Measurements from ENCODE around the gene PRDM16.

The PRDM16 gene

GRCh38 chr1:3244025-3244926 is 175.3 kb downstream of the PRDM16 start:
- H2BK15ac ChIP-seq (ENCODE audit: low read depth, poor library complexity, severe bottlenecking): no peak overlapping the region
- no peak overlapping the region for H4K8ac ChIP-seq (ENCODE audit: low read length)
- H2AK5ac ChIP-seq (ENCODE audit: low read length, severe bottlenecking): no peak overlapping the region
- no peak overlapping the region for H2AFZ ChIP-seq (ENCODE audit: low read depth, low read length)
- H3K4me3 ChIP-seq (ENCODE audit: insufficient read depth in 1 of 2, low read depth in 1 of 2, low read length in 2 of 2): no peak overlapping the region
- H3K4ac ChIP-seq (ENCODE audit: low read depth in 1 of 2, low read length in 2 of 2): no peak overlapping the region
- H3K79me1 ChIP-seq (replicated peaks; ENCODE audit: low read length, poor library complexity, severe bottlenecking): no peaks in the 10 kb centered on the region
- H3K4me2 ChIP-seq (ENCODE audit: low read length, poor library complexity, severe bottlenecking): no peak overlapping the region
- no peak for DNase-seq
- no peak overlapping the region for H3K18ac ChIP-seq (ENCODE audit: low read depth in 1 of 2, low read length in 2 of 2)
- peaks cover 3 to 92% of the 10 kb centered on the region in 2 experiments for H3K27me3 ChIP-seq (ENCODE audit: control insufficient read depth in 1 of 2, insufficient read depth in 1 of 2, low read length in 2 of 2)
- H3K9ac ChIP-seq (ENCODE audit: low read length): no peak overlapping the region
- no peaks in the 10 kb centered on the region for H3K9me3 ChIP-seq (ENCODE audit: control insufficient read depth, low read length)
- H3K27ac ChIP-seq (ENCODE audit: low read length, poor library complexity, severe bottlenecking): no peak overlapping the region
- no peaks in the 10 kb centered on the region for H3K36me3 ChIP-seq (ENCODE audit: control insufficient read depth in 1 of 2, insufficient read depth in 2 of 2, low read depth in 1 of 2, low read length in 2 of 2)
- no peaks in the 10 kb centered on the region for H3K4me1 ChIP-seq (ENCODE audit: control insufficient read depth, insufficient read depth, low read depth, low read length)
- H4K91ac ChIP-seq (ENCODE audit: low read length): no peak overlapping the region
- no peak overlapping the region for H3K14ac ChIP-seq (ENCODE audit: low read length in 2 of 2)
- WGBS: 86% methylated on average over 34 of the region's 37 CpGs
- no peak overlapping the region for H2BK120ac ChIP-seq (ENCODE audit: low read depth, low read length)
- H2BK5ac ChIP-seq (ENCODE audit: low read depth, low read length, poor library complexity, severe bottlenecking): no peak overlapping the region
- H2BK12ac ChIP-seq (ENCODE audit: low read length in 2 of 2): no peak overlapping the region
- H3K23ac ChIP-seq (ENCODE audit: low read length in 2 of 2): no peak overlapping the region

GRCh38 chr1:3244927-3245315 is 175.9 kb downstream of the PRDM16 start:
- no peaks in the 10 kb centered on the region for H3K4me1 ChIP-seq (ENCODE audit: control insufficient read depth, insufficient read depth, low read depth, low read length)
- H3K14ac ChIP-seq (ENCODE audit: low read length in 2 of 2): no peak overlapping the region
- no peak overlapping the region for H3K9ac ChIP-seq (ENCODE audit: low read length)
- H3K36me3 ChIP-seq (ENCODE audit: control insufficient read depth in 1 of 2, insufficient read depth in 2 of 2, low read depth in 1 of 2, low read length in 2 of 2): no peaks in the 10 kb centered on the region
- H3K18ac ChIP-seq (ENCODE audit: low read depth in 1 of 2, low read length in 2 of 2): no peak overlapping the region
- H4K91ac ChIP-seq (ENCODE audit: low read length): no peak overlapping the region
- no peak overlapping the region for H2AK5ac ChIP-seq (ENCODE audit: low read length, severe bottlenecking)
- no peaks in the 10 kb centered on the region for H3K9me3 ChIP-seq (ENCODE audit: control insufficient read depth, low read length)
- no peak overlapping the region for H3K4ac ChIP-seq (ENCODE audit: low read depth in 1 of 2, low read length in 2 of 2)
- H2BK15ac ChIP-seq (ENCODE audit: low read depth, poor library complexity, severe bottlenecking): no peak overlapping the region
- no peak overlapping the region for H3K23ac ChIP-seq (ENCODE audit: low read length in 2 of 2)
- H3K27me3 ChIP-seq (ENCODE audit: control insufficient read depth in 1 of 2, insufficient read depth in 1 of 2, low read length in 2 of 2): peaks cover 3 to 95% of the 10 kb centered on the region in 2 experiments
- 81% methylated on average over 4 of the region's 7 CpGs for WGBS
- H2BK5ac ChIP-seq (ENCODE audit: low read depth, low read length, poor library complexity, severe bottlenecking): no peak overlapping the region
- H3K4me2 ChIP-seq (ENCODE audit: low read length, poor library complexity, severe bottlenecking): no peak overlapping the region
- no peak overlapping the region for H2BK120ac ChIP-seq (ENCODE audit: low read depth, low read length)
- H3K79me1 ChIP-seq (replicated peaks; ENCODE audit: low read length, poor library complexity, severe bottlenecking): no peaks in the 10 kb centered on the region
- no peak overlapping the region for H2BK12ac ChIP-seq (ENCODE audit: low read length in 2 of 2)
- H3K27ac ChIP-seq (ENCODE audit: low read length, poor library complexity, severe bottlenecking): no peak overlapping the region
- no peak overlapping the region for H4K8ac ChIP-seq (ENCODE audit: low read length)
- H3K4me3 ChIP-seq (ENCODE audit: insufficient read depth in 1 of 2, low read depth in 1 of 2, low read length in 2 of 2): no peak overlapping the region
- no peak for DNase-seq
- no peak overlapping the region for H2AFZ ChIP-seq (ENCODE audit: low read depth, low read length)

DNA sequence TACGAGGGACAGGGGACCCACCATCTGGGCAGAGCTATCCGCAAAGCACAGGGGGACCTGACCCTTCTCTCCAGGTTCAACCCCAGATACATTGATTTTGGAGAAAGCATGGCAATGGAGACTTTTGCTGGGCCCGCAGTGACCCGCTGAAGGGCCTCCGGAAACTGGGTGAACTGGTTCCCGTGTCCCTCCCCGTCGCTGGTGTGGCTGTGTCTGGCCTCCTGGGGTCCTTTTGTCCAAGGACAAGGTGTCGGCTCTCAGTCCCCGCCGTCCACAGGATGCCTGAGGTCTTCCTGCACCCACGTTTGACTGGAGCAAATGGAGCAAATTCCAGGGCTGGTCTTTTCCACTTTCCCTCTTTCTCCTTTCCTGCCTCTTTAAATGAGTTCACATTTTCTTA is 176.3 kb downstream of the PRDM16 start:
- H3K4ac ChIP-seq (ENCODE audit: low read depth in 1 of 2, low read length in 2 of 2): no peak overlapping the region
- H2AK5ac ChIP-seq (ENCODE audit: low read length, severe bottlenecking): no peak overlapping the region
- H3K23ac ChIP-seq (ENCODE audit: low read length in 2 of 2): no peak overlapping the region
- H3K27ac ChIP-seq (ENCODE audit: low read length, poor library complexity, severe bottlenecking): no peak overlapping the region
- no peak overlapping the region for H4K8ac ChIP-seq (ENCODE audit: low read length)
- H2BK120ac ChIP-seq (ENCODE audit: low read depth, low read length): no peak overlapping the region
- H3K79me1 ChIP-seq (replicated peaks; ENCODE audit: low read length, poor library complexity, severe bottlenecking): no peaks in the 10 kb centered on the region
- H3K9ac ChIP-seq (ENCODE audit: low read length): no peak overlapping the region
- no peak overlapping the region for H3K14ac ChIP-seq (ENCODE audit: low read length in 2 of 2)
- no peak overlapping the region for H2BK12ac ChIP-seq (ENCODE audit: low read length in 2 of 2)
- no peak overlapping the region for H3K4me3 ChIP-seq (ENCODE audit: insufficient read depth in 1 of 2, low read depth in 1 of 2, low read length in 2 of 2)
- WGBS: 62% methylated on average over 12 of the region's 12 CpGs
- no peaks in the 10 kb centered on the region for H3K36me3 ChIP-seq (ENCODE audit: control insufficient read depth in 1 of 2, insufficient read depth in 2 of 2, low read depth in 1 of 2, low read length in 2 of 2)
- no peaks in the 10 kb centered on the region for H3K4me1 ChIP-seq (ENCODE audit: control insufficient read depth, insufficient read depth, low read depth, low read length)
- H2AFZ ChIP-seq (ENCODE audit: low read depth, low read length): no peak overlapping the region
- no peak overlapping the region for H3K18ac ChIP-seq (ENCODE audit: low read depth in 1 of 2, low read length in 2 of 2)
- no peak overlapping the region for H4K91ac ChIP-seq (ENCODE audit: low read length)
- H2BK5ac ChIP-seq (ENCODE audit: low read depth, low read length, poor library complexity, severe bottlenecking): no peak overlapping the region
- H2BK15ac ChIP-seq (ENCODE audit: low read depth, poor library complexity, severe bottlenecking): no peak overlapping the region
- no peak for DNase-seq
- no peak overlapping the region for H3K4me2 ChIP-seq (ENCODE audit: low read length, poor library complexity, severe bottlenecking)
- H3K9me3 ChIP-seq (ENCODE audit: control insufficient read depth, low read length): no peaks in the 10 kb centered on the region
- peaks cover 3 to 97% of the 10 kb centered on the region in 2 experiments for H3K27me3 ChIP-seq (ENCODE audit: control insufficient read depth in 1 of 2, insufficient read depth in 1 of 2, low read length in 2 of 2)

GRCh38 chr1:3245768-3246167 is 176.8 kb downstream of the PRDM16 start:
- H2BK12ac ChIP-seq (ENCODE audit: low read length in 2 of 2): no peak overlapping the region
- no peak overlapping the region for H2BK5ac ChIP-seq (ENCODE audit: low read depth, low read length, poor library complexity, severe bottlenecking)
- peaks cover 3 to 97% of the 10 kb centered on the region in 2 experiments for H3K27me3 ChIP-seq (ENCODE audit: control insufficient read depth in 1 of 2, insufficient read depth in 1 of 2, low read length in 2 of 2)
- H3K14ac ChIP-seq (ENCODE audit: low read length in 2 of 2): no peak overlapping the region
- no peak overlapping the region for H4K91ac ChIP-seq (ENCODE audit: low read length)
- H3K79me1 ChIP-seq (replicated peaks; ENCODE audit: low read length, poor library complexity, severe bottlenecking): no peaks in the 10 kb centered on the region
- no peak overlapping the region for H2AK5ac ChIP-seq (ENCODE audit: low read length, severe bottlenecking)
- H2BK15ac ChIP-seq (ENCODE audit: low read depth, poor library complexity, severe bottlenecking): no peak overlapping the region
- 43% methylated on average over 13 of the region's 13 CpGs for WGBS
- H2AFZ ChIP-seq (ENCODE audit: low read depth, low read length): no peak overlapping the region
- H3K9ac ChIP-seq (ENCODE audit: low read length): no peak overlapping the region
- H3K36me3 ChIP-seq (ENCODE audit: control insufficient read depth in 1 of 2, insufficient read depth in 2 of 2, low read depth in 1 of 2, low read length in 2 of 2): no peaks in the 10 kb centered on the region
- H3K27ac ChIP-seq (ENCODE audit: low read length, poor library complexity, severe bottlenecking): no peak overlapping the region
- no peak overlapping the region for H2BK120ac ChIP-seq (ENCODE audit: low read depth, low read length)
- H4K8ac ChIP-seq (ENCODE audit: low read length): no peak overlapping the region
- H3K9me3 ChIP-seq (ENCODE audit: control insufficient read depth, low read length): no peaks in the 10 kb centered on the region
- H3K23ac ChIP-seq (ENCODE audit: low read length in 2 of 2): no peak overlapping the region
- no peak overlapping the region for H3K4ac ChIP-seq (ENCODE audit: low read depth in 1 of 2, low read length in 2 of 2)
- no peak for DNase-seq
- H3K4me3 ChIP-seq (ENCODE audit: insufficient read depth in 1 of 2, low read depth in 1 of 2, low read length in 2 of 2): no peak overlapping the region
- no peak overlapping the region for H3K4me2 ChIP-seq (ENCODE audit: low read length, poor library complexity, severe bottlenecking)
- no peak overlapping the region for H3K18ac ChIP-seq (ENCODE audit: low read depth in 1 of 2, low read length in 2 of 2)
- no peaks in the 10 kb centered on the region for H3K4me1 ChIP-seq (ENCODE audit: control insufficient read depth, insufficient read depth, low read depth, low read length)
